BE2C (cell line): ENCODE data around the gene CATSPERZ.

Experiments
- DNase-seq: peaks from one replicate; pipeline ENCODE4 v3.0.0-alpha.2; 2020
- H3K27me3 ChIP-seq: fragments of 250-450 bp; sonication (Bioruptor Pico); 2 replicates; pipeline ENCODE4 v1.5.1; 2020; ENCODE audit warnings: mild to moderate bottlenecking
- H3K36me3 ChIP-seq: fragments of 250-450 bp; sonication (Bioruptor Pico); 2 replicates; pipeline ENCODE4 v1.5.1; 2020; ENCODE audit warnings: mild to moderate bottlenecking
- H3K4me1 ChIP-seq: fragments of 250-450 bp; sonication (Bioruptor Pico); 2 replicates; pipeline ENCODE4 v1.5.1; 2020
- H3K4me3 ChIP-seq: 2 replicates; pipeline ENCODE4 v1.5.1; 2011; ENCODE audit warnings: low read depth, low read length
- H3K9me3 ChIP-seq: fragments of 250-450 bp; sonication (Bioruptor Pico); 2 replicates; pipeline ENCODE4 v1.5.1; 2020
- CTCF ChIP-seq: IDR thresholded peaks from 2 replicates; pipeline ENCODE4 v1.5.1; 2012; ENCODE audit warnings: mild to moderate bottlenecking, low read depth, low read length

Gene CATSPERZ

GRCh38 chr11:64275841-64276240, 24.3 kb upstream of the CATSPERZ start:
- DNase-seq, result no peak
- H3K4me3 ChIP-seq, result no peak overlapping the region
- no peaks in the 10 kb centered on the region for H3K4me1 ChIP-seq
- no peak for TF ChIP-seq CTCF
- H3K9me3 ChIP-seq, result no peaks in the 10 kb centered on the region
- no peaks in the 10 kb centered on the region for H3K36me3 ChIP-seq
- H3K27me3 ChIP-seq, result no peaks in the 10 kb centered on the region

GRCh38 chr11:64276653-64277431, 23.3 kb upstream of the CATSPERZ start:
- no peak for TF ChIP-seq CTCF
- Histone ChIP-seq H3K4me3 (no peak overlapping the region), H3K4me1 (no peaks in the 10 kb centered on the region), H3K9me3 (no peaks in the 10 kb centered on the region), H3K27me3 (no peaks in the 10 kb centered on the region), H3K36me3 (no peaks in the 10 kb centered on the region)
- no peak for DNase-seq

GRCh38 chr11:64278576-64279190, 21.5 kb upstream of the CATSPERZ start:
- H3K9me3 ChIP-seq, result no peaks in the 10 kb centered on the region
- TF ChIP-seq CTCF, result no peak
- H3K36me3 ChIP-seq, result no peaks in the 10 kb centered on the region

GRCh38 chr11:64281957-64282770, 18.0 kb upstream of the CATSPERZ start:
- no peak for DNase-seq
- Histone ChIP-seq H3K9me3 (no peaks in the 10 kb centered on the region), H3K27me3 (no peaks in the 10 kb centered on the region), H3K4me1 (no peaks in the 10 kb centered on the region), H3K36me3 (no peaks in the 10 kb centered on the region), H3K4me3 (no peak overlapping the region)
- no peak for TF ChIP-seq CTCF

More at GRCh38 chr11:64278576-64279190, 21.5 kb upstream of the CATSPERZ start:
- H3K4me1 ChIP-seq, result no peaks in the 10 kb centered on the region
- H3K27me3 ChIP-seq, result no peaks in the 10 kb centered on the region
- DNase-seq, result no peak
- no peak overlapping the region for H3K4me3 ChIP-seq

- Histone ChIP-seq H3K9me3 (no peaks in the 10 kb centered on the region), H3K27me3 (no peaks in the 10 kb centered on the region), H3K36me3 (no peaks in the 10 kb centered on the region), H3K4me3 (no peak overlapping the region), H3K4me1 (no peaks in the 10 kb centered on the region)
- DNase-seq, result no peak
- TF ChIP-seq CTCF, result no peak
Measured at GRCh38 chr11:64283092-64283491, 17.1 kb upstream of the CATSPERZ start.
